Activated gamma-delta T cell treated with anti-CD3 and anti-CD28 coated beads, Interleukin-2, amount 50 U/mL, for 16 hours (primary cell): Measurements from ENCODE around the gene SLC4A1.
A peak's percentile ranks its signal among the peaks of the same experiment; 100 is the strongest.

Source experiments
- DNase-seq: peaks from one replicate; pipeline ENCODE4 v3.0.0-alpha.2; 2020; ENCODE audit warnings: low read depth

SLC4A1 gene

GRCh38 chr17:44220213-44221083, 47.5 kb downstream of the SLC4A1 start:
- no peak for DNase-seq

- DNase-seq, result peak; percentile 56
Measured at GRCh38 chr17:44219616-44220212, 48.2 kb downstream of the SLC4A1 start, which contains the start of gene UBTF. TSS of gene UBTF (minus strand) at chr17:44219675. CDS start at chr17:44218229, 1,446 bp downstream.

DNA sequence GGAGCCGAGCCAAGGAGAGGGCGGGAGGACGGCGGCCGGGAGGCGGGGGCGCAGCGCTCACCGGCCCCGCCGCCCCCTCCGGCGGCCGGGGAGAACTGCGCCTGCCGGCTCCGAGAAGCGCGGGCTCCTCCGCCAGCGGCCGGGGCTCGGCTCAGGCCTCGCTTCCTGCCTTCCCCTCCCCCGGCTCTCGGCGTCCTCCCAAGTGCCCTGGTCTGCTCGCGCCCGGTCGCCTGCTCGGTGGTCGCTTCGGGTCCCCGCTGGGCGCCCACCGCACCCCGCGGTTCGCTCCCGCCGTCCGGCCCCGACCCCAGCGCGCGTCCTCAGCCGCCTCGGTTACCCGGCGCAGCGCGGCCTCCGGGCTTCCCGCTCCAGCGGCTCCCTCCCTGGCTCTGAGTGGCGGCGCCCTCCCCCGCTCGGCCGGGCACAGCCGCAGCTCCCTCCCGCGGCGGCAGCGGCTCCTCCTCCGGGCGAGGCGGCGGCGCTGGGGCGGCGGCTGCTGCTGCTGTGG, 48.8 kb downstream of the SLC4A1 start:
- peak; percentile 49 for DNase-seq

DNA sequence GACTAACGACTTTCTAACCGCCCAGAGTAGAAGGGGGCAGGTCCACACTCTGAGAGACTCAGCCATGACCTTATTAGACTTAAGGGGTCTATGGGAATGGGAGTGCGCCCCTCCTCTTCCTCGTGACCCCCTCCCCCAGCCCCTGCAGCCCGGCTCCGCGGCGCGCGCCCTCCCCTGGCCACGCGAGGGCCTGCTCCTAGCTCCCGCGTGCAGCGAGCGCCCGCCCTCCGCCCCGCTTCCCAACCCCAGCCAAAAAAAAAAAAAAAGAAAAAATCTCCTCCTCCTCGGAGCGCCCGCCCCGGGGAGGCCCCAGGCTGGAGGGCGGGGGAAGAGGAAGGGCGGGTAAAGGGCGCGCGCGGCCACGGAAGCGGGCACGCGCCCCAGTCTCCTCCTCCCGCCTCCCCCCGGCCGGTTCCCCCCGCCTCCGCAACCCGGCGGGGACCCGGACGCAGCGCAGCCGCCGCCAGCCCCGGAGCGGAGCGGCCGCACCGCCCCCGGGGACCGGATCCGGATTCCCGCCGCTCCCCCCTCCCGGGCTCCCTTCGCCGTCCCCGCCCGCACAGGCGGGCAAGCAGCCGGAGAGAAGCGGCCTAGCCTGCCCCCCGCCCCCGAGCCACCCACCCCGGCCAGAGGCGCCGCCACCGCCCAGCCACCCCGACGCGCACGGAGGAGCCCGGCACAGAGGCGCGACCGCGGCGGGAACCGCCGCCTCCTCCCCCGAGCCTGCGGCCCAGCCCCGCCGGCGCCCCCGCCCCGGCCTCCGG, 49.4 kb downstream of the SLC4A1 start:
- peak; percentile 79 for DNase-seq

- DNase-seq, result no peak
Measured at GRCh38 chr17:44217738-44218343, 50.1 kb downstream of the SLC4A1 start.

GRCh38 chr17:44216694-44217093, 51.2 kb downstream of the SLC4A1 start:
- no peak for DNase-seq

- DNase-seq, result no peak
Measured at GRCh38 chr17:44216173-44216572, 51.8 kb downstream of the SLC4A1 start.

- DNase-seq, result no peak
Measured at GRCh38 chr17:44214896-44215295, 53.0 kb downstream of the SLC4A1 start.

- no peak for DNase-seq
Measured at GRCh38 chr17:44214230-44214494, 53.8 kb downstream of the SLC4A1 start.

DNA sequence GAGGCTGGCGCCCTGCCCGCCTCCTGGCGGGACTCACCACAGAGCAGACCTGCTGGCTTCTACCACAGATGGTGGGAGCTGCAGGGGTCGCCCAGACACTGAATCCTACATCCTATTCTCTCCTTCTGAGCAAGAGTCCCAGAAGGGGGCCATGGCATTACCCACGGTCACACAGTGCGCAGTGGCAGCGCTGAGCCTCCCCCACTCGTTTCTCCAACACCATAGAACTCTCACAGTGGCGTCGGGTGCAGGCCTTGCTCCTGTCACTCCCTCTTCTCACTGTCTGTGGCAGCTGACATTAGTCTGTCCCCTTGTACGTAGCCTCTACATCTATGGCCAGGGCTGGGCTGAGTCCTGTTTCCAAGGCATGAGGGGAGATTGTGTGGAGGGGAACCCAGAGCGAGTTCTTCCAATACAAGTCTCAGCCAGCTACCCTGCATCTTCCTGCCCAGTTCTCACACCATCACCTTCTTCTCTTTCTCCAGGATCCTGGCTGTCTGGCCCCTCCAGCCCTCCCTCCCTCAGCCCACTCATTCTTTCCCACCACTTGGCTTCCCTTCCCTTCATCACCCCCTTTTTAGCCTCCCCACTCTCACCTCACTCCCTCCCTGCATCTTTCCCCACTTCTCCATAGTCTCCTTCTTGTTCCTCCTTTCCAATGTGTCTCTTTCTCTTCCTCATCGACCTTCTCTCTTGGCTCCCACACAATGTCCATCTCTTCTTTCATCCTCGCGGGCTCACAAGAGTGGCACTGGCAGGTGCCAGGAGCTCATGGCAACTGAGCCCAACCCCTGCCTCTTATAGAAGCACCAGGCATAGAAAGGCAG, 54.3 kb downstream of the SLC4A1 start:
- DNase-seq, result no peak

DNA sequence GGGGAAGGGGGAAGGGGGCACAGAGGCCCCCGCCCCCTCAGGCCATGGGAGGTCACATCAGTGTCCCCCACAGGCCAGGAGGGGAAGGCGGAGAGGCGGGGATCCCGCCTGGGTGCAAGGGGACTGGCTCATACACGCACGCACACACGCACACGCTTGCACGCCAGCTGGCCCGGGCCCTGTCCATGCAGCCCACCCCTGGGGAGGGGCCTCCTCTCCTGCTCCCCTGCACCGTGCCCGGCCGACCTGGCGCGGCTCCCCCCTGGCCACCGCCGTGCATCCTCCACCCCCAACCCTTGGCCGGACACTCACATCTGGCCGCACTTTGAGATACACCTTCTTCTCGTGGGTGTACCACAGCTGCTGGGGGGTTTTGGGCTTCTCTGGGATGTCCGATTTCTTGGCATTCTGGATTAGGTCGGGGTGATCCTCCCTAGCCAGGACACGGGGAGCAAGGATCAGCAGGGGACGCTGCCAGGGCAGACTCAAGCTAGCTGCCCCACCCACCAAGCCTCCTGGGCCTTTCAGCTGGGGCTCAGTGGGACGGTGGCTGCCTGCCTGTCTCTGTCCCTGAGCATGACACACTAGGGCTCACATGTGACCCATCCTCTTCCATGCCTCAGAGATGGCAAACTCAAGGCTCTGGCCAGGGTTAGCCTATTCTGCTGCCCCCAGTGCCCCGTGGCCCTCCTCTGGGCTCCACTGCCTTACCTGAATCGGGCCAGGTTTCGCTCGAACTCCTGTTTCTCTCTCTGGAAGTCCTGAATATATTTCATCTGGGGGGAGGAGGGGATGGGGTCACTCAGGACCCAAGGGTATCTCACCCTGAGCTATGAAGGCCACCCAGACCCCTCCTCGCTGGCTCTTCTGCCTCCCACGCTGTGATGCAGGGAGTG, 55.2 kb downstream of the SLC4A1 start:
- no peak for DNase-seq

DNA sequence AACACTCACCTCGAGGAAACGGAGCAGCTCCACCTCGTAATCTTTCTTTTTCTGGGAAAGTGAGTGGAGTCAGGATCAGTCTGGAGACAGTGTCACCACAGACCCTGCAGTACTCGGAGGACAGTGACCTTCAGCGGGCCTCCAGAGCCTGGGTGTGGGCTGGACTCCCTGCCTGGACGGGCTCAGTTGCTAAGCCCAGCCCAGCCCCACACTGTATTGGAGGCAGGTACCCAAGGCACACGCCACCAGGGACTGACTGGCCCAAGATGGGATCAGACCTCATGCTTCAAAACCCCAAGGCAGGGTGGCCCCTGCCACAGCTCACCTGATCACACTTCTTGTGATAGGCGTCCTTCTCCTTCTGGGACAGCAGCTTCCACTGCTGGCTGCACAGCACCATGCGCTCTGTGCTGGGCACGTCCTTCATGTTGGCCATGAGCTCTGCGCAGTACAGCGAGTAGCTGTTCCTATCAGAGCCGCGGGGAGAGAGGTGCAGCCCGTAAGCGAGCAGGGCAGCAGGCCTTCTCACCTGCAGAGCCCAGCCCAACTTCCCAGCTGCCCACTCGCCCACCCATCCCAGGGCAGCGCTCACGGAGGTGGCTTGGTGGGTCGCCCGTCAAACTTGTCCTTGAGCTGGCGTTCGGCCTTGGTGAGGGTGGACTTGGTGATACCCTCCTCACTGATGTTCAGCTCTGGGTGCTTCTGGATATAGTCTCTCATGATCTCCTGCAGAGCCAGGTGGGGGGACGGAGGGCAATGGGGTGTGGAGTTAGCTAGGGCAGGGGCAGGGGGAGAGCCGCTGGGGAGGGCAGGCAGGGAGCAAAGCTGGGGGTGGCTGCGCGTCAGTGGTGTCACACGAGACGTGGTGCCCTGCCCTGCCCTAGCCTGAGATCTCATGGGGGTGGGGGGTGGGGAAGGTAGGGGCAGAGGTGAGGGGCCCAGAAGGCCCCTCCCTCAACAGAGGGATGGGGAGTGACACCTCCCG, 56.4 kb downstream of the SLC4A1 start:
- DNase-seq, result no peak

- peak; percentile 86 for DNase-seq
Measured at GRCh38 chr17:44210342-44211192, 57.4 kb downstream of the SLC4A1 start.

- DNase-seq, result no peak
Measured at GRCh38 chr17:44209786-44210341, 58.1 kb downstream of the SLC4A1 start.

GRCh38 chr17:44207743-44208142, 60.2 kb downstream of the SLC4A1 start:
- no peak for DNase-seq

DNA sequence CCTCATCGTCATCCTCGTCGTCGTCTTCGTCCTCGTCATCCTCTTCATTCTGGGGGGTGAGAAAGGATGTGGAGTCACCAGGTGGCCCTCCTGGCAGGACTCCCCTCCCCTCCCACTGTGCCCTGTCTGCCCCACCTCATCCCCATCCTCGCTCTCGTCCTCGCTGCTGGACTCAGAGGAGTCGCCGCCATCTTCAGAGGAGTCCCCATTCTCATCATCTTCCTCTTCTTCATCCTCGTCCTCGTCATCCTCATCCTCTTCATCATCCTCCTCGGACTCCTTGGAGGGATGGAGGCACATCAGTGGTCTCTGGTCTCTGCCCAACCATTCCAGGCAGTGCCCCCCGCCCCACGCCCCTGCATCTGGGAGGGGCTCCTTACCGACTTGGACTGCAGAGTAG, 60.6 kb downstream of the SLC4A1 start:
- DNase-seq, result no peak

DNA sequence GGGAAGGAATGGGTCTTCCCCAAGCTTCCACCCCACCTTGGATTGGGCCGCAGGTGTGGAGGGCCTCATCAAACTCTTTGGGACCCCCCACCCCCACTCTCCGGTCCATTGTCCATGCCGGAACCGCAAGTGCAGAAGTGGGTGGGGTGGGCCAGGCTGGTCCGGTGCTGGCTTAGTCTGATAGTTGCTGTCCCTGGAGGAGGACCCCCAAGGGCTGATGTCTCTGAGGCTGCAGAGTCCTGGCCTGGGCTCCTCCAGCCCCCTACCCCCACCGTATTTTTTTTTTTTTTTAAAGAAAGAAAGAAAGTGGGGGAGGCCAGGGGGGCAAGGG, 61.1 kb downstream of the SLC4A1 start:
- no peak for DNase-seq
